HepG2 (cell line): ENCODE data around the gene CPM. TPM values are rescaled to one million over a fixed set of nuclear protein-coding genes. Genes with fewer than 3 reads are reported as not detected.

Experiments
- CEBPB ChIP-seq: IDR thresholded peaks from 2 replicates; pipeline ENCODE4 v1.6.1; 2011; ENCODE audit warnings: low read depth, low read length, improper control_type of control experiment, borderline replicate concordance
- E2F2 ChIP-seq: sonication (generic); formaldehyde crosslinking; IDR thresholded peaks from 2 replicates; pipeline ENCODE4 v1.4.0; 2020; ENCODE audit warnings: missing genetic modification reagents, borderline replicate concordance
- FOXC1 ChIP-seq: sonication (generic); formaldehyde crosslinking; IDR thresholded peaks from 2 replicates; pipeline ENCODE4 v1.8.0; 2022; ENCODE audit warnings: mild to moderate bottlenecking, missing genetic modification reagents, borderline replicate concordance
- GABPB1 ChIP-seq: IDR thresholded peaks from 2 replicates; pipeline ENCODE4 v1.6.1; 2016; ENCODE audit warnings: mild to moderate bottlenecking, missing genetic modification reagents, moderate library complexity, missing compliant biosample characterization
- GRHL1 ChIP-seq: sonication (generic); formaldehyde crosslinking; conservative IDR thresholded peaks from 2 replicates; pipeline ENCODE4 v1.8.0; 2022; ENCODE audit warnings: missing genetic modification reagents
- HCFC1 ChIP-seq: fragments of 150-350 bp; IDR thresholded peaks from 2 replicates; pipeline ENCODE4 v1.6.1; 2014; ENCODE audit warnings: low read depth, low read length
- IKZF1 ChIP-seq: fragments of 450-650 bp; IDR thresholded peaks from 2 replicates; pipeline ENCODE4 v1.7.1; 2016
- SALL1 ChIP-seq: sonication (generic); formaldehyde crosslinking; IDR thresholded peaks from 2 replicates; pipeline ENCODE4 v1.8.0; 2022; ENCODE audit warnings: mild to moderate bottlenecking, missing genetic modification reagents
- SETDB1 ChIP-seq: sonication (generic); formaldehyde crosslinking; IDR thresholded peaks from 2 replicates; pipeline ENCODE4 v1.5.1; 2020; ENCODE audit warnings: missing genetic modification reagents, mild to moderate bottlenecking, borderline replicate concordance
- SRSF4 ChIP-seq: fragments of 200-400 bp; formaldehyde crosslinking; IDR thresholded peaks from one replicate; pipeline ENCODE4 v1.6.1; 2018; ENCODE audit warnings: mild to moderate bottlenecking, low read depth, low read length, moderate library complexity; ENCODE audit not compliant: poor library complexity, severe bottlenecking
- ZBTB26 ChIP-seq: IDR thresholded peaks from 2 replicates; pipeline ENCODE4 v1.6.1; 2016; ENCODE audit warnings: missing compliant biosample characterization, missing genetic modification reagents, borderline replicate concordance
- ZFP91 ChIP-seq: sonication (generic); formaldehyde crosslinking; IDR thresholded peaks from 2 replicates; pipeline ENCODE4 v1.9.0; 2022; ENCODE audit warnings: missing genetic modification reagents, mild to moderate bottlenecking, borderline replicate concordance
- ZKSCAN5 ChIP-seq: sonication (generic); formaldehyde crosslinking; IDR thresholded peaks from 2 replicates; pipeline ENCODE4 v1.5.1; 2020; ENCODE audit warnings: mild to moderate bottlenecking, missing genetic modification reagents
- ZNF235 ChIP-seq: sonication (generic); formaldehyde crosslinking; IDR thresholded peaks from 2 replicates; pipeline ENCODE4 v1.8.1; 2023; ENCODE audit warnings: mild to moderate bottlenecking, missing genetic modification reagents, borderline replicate concordance
- ZNF367 ChIP-seq: sonication (generic); formaldehyde crosslinking; IDR thresholded peaks from 2 replicates; pipeline ENCODE4 v1.4.0; 2020; ENCODE audit warnings: missing genetic modification reagents, borderline replicate concordance
- ZNF570 ChIP-seq: sonication (generic); formaldehyde crosslinking; IDR thresholded peaks from 2 replicates; pipeline ENCODE4 v1.4.0; 2020; ENCODE audit warnings: mild to moderate bottlenecking, missing genetic modification reagents, borderline replicate concordance
- ZNF597 ChIP-seq: sonication (generic); formaldehyde crosslinking; IDR thresholded peaks from 2 replicates; pipeline ENCODE4 v1.5.0; 2020; ENCODE audit warnings: missing genetic modification reagents
- ZNF639 ChIP-seq: conservative IDR thresholded peaks from 2 replicates; pipeline ENCODE4 v1.6.1; 2018; ENCODE audit warnings: missing genetic modification reagents
- polyA plus RNA-seq, 8 experiments: library from polyadenylated mRNA; depleted of rRNA in 3 of 8; stranded (reverse) in 7 of 8; unstranded in 1 of 8; fragments of >200 nt; fragmentation: Illumina TruSeq in 4 of 8; extraction: Trizol in 4 of 8; gene quantifications; 2 replicates each; pipeline versions ENCODE4 v1.2.1 to v1.2.3, GENCODE V29; 2011 to 2016; ENCODE audit warnings: low read depth in 4 of 8, missing spikeins in 1 of 8, mixed read lengths in 1 of 8; ENCODE audit not compliant: insufficient read depth in 1 of 8
- total RNA-seq, 5 experiments: library from RNA; depleted of rRNA; stranded (reverse); fragments of >200 nt; fragmentation: Illumina TruSeq; extraction: Trizol; gene quantifications; 2 replicates each; pipeline ENCODE4 v1.2.3, GENCODE V29; 2016; ENCODE audit warnings: low read depth in 1 of 5

CPM gene
- total and polyA plus RNA-seq, 2 of the 13 experiments (the other 11 are each of a cell fraction or from before 2014, with no cell fraction given) = not detected

- peak; percentile 81; the same call in 1 of the 2 replicates for TF ChIP-seq ZBTB26
- no peak for TF ChIP-seq GRHL1 (CRISPR knock-in tag)
- TF ChIP-seq FOXC1 = peak; percentile 79; the same call in 1 of the 2 replicates
- no peak for TF ChIP-seq ZNF235 (CRISPR knock-in tag)
- peak; percentile 96 for TF ChIP-seq SALL1 (CRISPR knock-in tag)
- TF ChIP-seq E2F2 (CRISPR knock-in tag) = no peak
- no peak for TF ChIP-seq ZKSCAN5 (CRISPR knock-in tag)
- no peak for TF ChIP-seq ZNF367 (CRISPR knock-in tag)
- peak; percentile 81 for TF ChIP-seq ZFP91
- TF ChIP-seq IKZF1 = no peak
- peak; percentile 65; the same call in 1 of the 2 replicates for TF ChIP-seq ZNF639
- TF ChIP-seq ZNF570 (CRISPR knock-in tag) = 0 out of 2 replicates have a peak, but pooled peaks have one; percentile 74
- no peak for TF ChIP-seq SETDB1 (CRISPR knock-in tag)
- no peak for TF ChIP-seq SRSF4
- TF ChIP-seq CEBPB = no peak
- peak; percentile 71 for TF ChIP-seq GABPB1 (CRISPR knock-in tag)
- TF ChIP-seq HCFC1 = no peak
- no peak for TF ChIP-seq ZNF597 (CRISPR knock-in tag)
Measured at GRCh38 chr12:68804657-68805591, 128.0 kb downstream of the CPM start (continued).
